ENCODE results near the gene ARHGAP19. TPM values are rescaled to one million over a fixed set of nuclear protein-coding genes. Genes with fewer than 3 reads are reported as not detected.

ARHGAP19 gene
- total RNA-seq, 1 experiment from 2014 or later: 33.2 TPM

DNA sequence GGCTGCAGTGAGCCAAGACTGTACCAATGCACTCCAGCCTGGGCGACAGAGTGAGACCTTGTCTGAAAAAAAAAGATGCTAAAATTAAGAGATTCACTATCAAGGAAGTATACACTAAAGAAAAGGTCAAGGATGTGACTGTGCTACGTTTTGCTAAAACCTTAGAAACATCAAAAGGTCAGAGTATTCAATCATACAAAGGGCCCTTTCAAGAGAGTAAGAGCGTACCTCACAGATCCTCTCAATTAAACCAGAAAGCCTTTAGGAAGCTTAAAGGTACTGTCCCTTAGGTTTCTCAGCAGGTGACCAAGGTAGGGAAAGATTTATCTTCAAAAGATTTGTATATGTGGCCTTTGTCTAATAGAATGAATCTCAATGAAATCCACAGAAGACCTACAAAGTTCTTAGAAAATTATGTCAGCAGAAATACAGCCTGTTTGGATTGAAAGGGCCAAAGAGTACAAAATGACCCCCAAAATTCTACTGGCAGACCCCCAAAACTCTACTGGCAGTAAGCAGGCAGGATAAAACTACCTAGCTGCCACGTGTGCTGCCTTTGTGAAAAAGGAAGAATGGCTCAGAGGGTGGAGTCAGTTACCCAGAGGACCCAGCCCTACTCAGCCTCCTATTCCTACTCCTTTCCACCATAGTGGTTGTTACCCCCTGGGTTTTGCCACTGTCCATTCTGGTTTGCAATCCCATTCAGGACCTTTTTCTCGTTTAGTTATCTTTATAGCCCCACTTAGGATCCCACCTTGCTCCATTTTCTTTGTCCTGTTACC, 36.7 kb downstream of the ARHGAP19 start:
- Histone ChIP-seq H2BK120ac (ENCODE audit: low read depth, low read length, poor library complexity, severe bottlenecking) (no peak overlapping the region), H2BK12ac (ENCODE audit: insufficient read length, low read depth, low read length) (no peak overlapping the region), H2BK20ac (ENCODE audit: low read depth, low read length, poor library complexity, severe bottlenecking) (no peak overlapping the region), H3K23me2 (ENCODE audit: insufficient read length, low read depth, low read length, poor library complexity, severe bottlenecking) (no peaks in the 10 kb centered on the region), H3K79me2 (ENCODE audit: insufficient read depth, low read length) (no peaks in the 10 kb centered on the region), H3K56ac (ENCODE audit: insufficient read length, low read depth, low read length) (no peak overlapping the region), H3K23ac (ENCODE audit: insufficient read length, low read depth, low read length) (no peak overlapping the region), H3K4me2 (ENCODE audit: insufficient read depth, insufficient read length, low read length) (no peak overlapping the region), H3K4me1 (ENCODE audit: insufficient read depth, low read length) (no peaks in the 10 kb centered on the region), H2BK15ac (ENCODE audit: low read depth, low read length) (no peak overlapping the region), H2AFZ (ENCODE audit: low read length) (no peak overlapping the region), H3K9ac (ENCODE audit: extremely low read depth, insufficient read length, low read length) (no peak overlapping the region), H2BK5ac (ENCODE audit: insufficient read length, low read length) (no peak overlapping the region), H3K27ac (ENCODE audit: insufficient read length, low read depth, low read length) (no peak overlapping the region), H3K18ac (ENCODE audit: insufficient read length, low read depth, low read length) (no peak overlapping the region), H4K8ac (replicated peaks; ENCODE audit: insufficient read length, low read depth, low read length) (no peak overlapping the region), H3K4ac (ENCODE audit: low read depth, low read length) (no peak overlapping the region), H4K20me1 (ENCODE audit: control insufficient read depth, insufficient read depth, insufficient read length) (no peaks in the 10 kb centered on the region), H3K14ac (ENCODE audit: insufficient read depth, low read length) (no peak overlapping the region), H3K9me3 (ENCODE audit: control insufficient read depth, low read depth, low read length) (no peaks in the 10 kb centered on the region), H2AK5ac (ENCODE audit: insufficient read length, low read length) (no peak overlapping the region), H3K27me3 (ENCODE audit: insufficient read depth, low read length) (no peaks in the 10 kb centered on the region), H4K5ac (ENCODE audit: insufficient read length, low read depth, low read length) (no peak overlapping the region), H4K91ac (ENCODE audit: insufficient read length, low read depth, low read length) (no peak overlapping the region), H3T11ph (ENCODE audit: low read length) (no peak overlapping the region), H3K79me1 (ENCODE audit: insufficient read depth, low read depth, low read length, poor library complexity, severe bottlenecking) (no peaks in the 10 kb centered on the region)
- Mint-ChIP-seq H3K27ac (no peak overlapping the region; a peak in 1 of 7 replicates), H3K9me3 (peaks cover 0 to 4% of the 10 kb centered on the region in 2 experiments; a peak in 1 of 5 replicates), H3K4me3 (no peak overlapping the region), H3K4me1 (peaks cover 3% of the 10 kb centered on the region in 2 experiments; a peak in 3 of 4 replicates), H3K27me3 (ENCODE audit: low read depth) (no peaks in the 10 kb centered on the region), H3K36me3 (ENCODE audit: insufficient read depth in 1 of 3, low read depth in 3 of 3) (peaks cover 22 to 69% (median 62%) of the 10 kb centered on the region in 3 experiments)
- DNase-seq: no peak
- no CpG with 5 or more reads among the region's 5 CpGs for WGBS (ENCODE audit: extremely low coverage, insufficient read length, low lambda C conversion rate)
- TF ChIP-seq, protein P1, sequence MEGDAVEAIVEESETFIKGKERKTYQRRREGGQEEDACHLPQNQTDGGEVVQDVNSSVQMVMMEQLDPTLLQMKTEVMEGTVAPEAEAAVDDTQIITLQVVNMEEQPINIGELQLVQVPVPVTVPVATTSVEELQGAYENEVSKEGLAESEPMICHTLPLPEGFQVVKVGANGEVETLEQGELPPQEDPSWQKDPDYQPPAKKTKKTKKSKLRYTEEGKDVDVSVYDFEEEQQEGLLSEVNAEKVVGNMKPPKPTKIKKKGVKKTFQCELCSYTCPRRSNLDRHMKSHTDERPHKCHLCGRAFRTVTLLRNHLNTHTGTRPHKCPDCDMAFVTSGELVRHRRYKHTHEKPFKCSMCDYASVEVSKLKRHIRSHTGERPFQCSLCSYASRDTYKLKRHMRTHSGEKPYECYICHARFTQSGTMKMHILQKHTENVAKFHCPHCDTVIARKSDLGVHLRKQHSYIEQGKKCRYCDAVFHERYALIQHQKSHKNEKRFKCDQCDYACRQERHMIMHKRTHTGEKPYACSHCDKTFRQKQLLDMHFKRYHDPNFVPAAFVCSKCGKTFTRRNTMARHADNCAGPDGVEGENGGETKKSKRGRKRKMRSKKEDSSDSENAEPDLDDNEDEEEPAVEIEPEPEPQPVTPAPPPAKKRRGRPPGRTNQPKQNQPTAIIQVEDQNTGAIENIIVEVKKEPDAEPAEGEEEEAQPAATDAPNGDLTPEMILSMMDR (conservative IDR thresholded peaks at IDR 0.05): no peak
